Measurements from ENCODE around the gene BCKDHB.

Gene BCKDHB

GRCh38 chr6:80174900-80175572, 68.6 kb downstream of the BCKDHB start:
- H3K9me3 ChIP-seq (ENCODE audit: control insufficient read depth, insufficient read depth, low read length) = no peaks in the 10 kb centered on the region
- no peaks in the 10 kb centered on the region for H3K27me3 ChIP-seq (ENCODE audit: control insufficient read depth, insufficient read depth, low read length)
- H3K27ac ChIP-seq (ENCODE audit: low read length) = no peak overlapping the region
- no peak overlapping the region for H3K4me3 ChIP-seq (ENCODE audit: low read length)
- no CpG with 5 or more reads among the region's 3 CpGs for WGBS (ENCODE audit: insufficient coverage, insufficient read length)
- no peaks in the 10 kb centered on the region for H3K4me1 ChIP-seq (ENCODE audit: control insufficient read depth, insufficient read depth, low read length)
- DNase-seq (ENCODE audit: low read depth, low spot score) = no peak
- no peaks in the 10 kb centered on the region for H3K36me3 ChIP-seq (ENCODE audit: control insufficient read depth, insufficient read depth, low read length)

GRCh38 chr6:80179695-80180094, 73.2 kb downstream of the BCKDHB start:
- Histone ChIP-seq H3K4me1 (ENCODE audit: control insufficient read depth, insufficient read depth, low read length) (no peaks in the 10 kb centered on the region), H3K4me3 (ENCODE audit: low read length) (no peak overlapping the region), H3K27ac (ENCODE audit: low read length) (no peak overlapping the region), H3K9me3 (ENCODE audit: control insufficient read depth, insufficient read depth, low read length) (no peaks in the 10 kb centered on the region), H3K36me3 (ENCODE audit: control insufficient read depth, insufficient read depth, low read length) (no peaks in the 10 kb centered on the region), H3K27me3 (ENCODE audit: control insufficient read depth, insufficient read depth, low read length) (no peaks in the 10 kb centered on the region)
- no peak for DNase-seq (ENCODE audit: low read depth, low spot score)
- WGBS (ENCODE audit: insufficient coverage, insufficient read length) = no CpG with 5 or more reads among the region's 1 CpG

GRCh38 chr6:80181352-80182081, 75.0 kb downstream of the BCKDHB start:
- no peak for DNase-seq (ENCODE audit: low read depth, low spot score)
- Histone ChIP-seq H3K4me1 (ENCODE audit: control insufficient read depth, insufficient read depth, low read length) (no peaks in the 10 kb centered on the region), H3K27ac (ENCODE audit: low read length) (no peak overlapping the region), H3K27me3 (ENCODE audit: control insufficient read depth, insufficient read depth, low read length) (no peaks in the 10 kb centered on the region), H3K36me3 (ENCODE audit: control insufficient read depth, insufficient read depth, low read length) (no peaks in the 10 kb centered on the region), H3K9me3 (ENCODE audit: control insufficient read depth, insufficient read depth, low read length) (no peaks in the 10 kb centered on the region), H3K4me3 (ENCODE audit: low read length) (no peak overlapping the region)
- no CpG with 5 or more reads among the region's 4 CpGs for whole genome bisulfite sequencing (ENCODE audit: insufficient coverage, insufficient read length)

GRCh38 chr6:80182308-80182707, 75.8 kb downstream of the BCKDHB start:
- no peaks in the 10 kb centered on the region for H3K9me3 ChIP-seq (ENCODE audit: control insufficient read depth, insufficient read depth, low read length)
- no peaks in the 10 kb centered on the region for H3K36me3 ChIP-seq (ENCODE audit: control insufficient read depth, insufficient read depth, low read length)
- no peak overlapping the region for H3K4me3 ChIP-seq (ENCODE audit: low read length)
- WGBS (ENCODE audit: insufficient coverage, insufficient read length) = no CpG with 5 or more reads among the region's 1 CpG
- H3K27me3 ChIP-seq (ENCODE audit: control insufficient read depth, insufficient read depth, low read length) = no peaks in the 10 kb centered on the region
- no peak for DNase-seq (ENCODE audit: low read depth, low spot score)
- H3K4me1 ChIP-seq (ENCODE audit: control insufficient read depth, insufficient read depth, low read length) = no peaks in the 10 kb centered on the region
- no peak overlapping the region for H3K27ac ChIP-seq (ENCODE audit: low read length)

GRCh38 chr6:80183019-80183795, 76.7 kb downstream of the BCKDHB start:
- Histone ChIP-seq H3K36me3 (ENCODE audit: control insufficient read depth, insufficient read depth, low read length) (no peaks in the 10 kb centered on the region), H3K4me3 (ENCODE audit: low read length) (no peak overlapping the region), H3K27ac (ENCODE audit: low read length) (no peak overlapping the region), H3K27me3 (ENCODE audit: control insufficient read depth, insufficient read depth, low read length) (no peaks in the 10 kb centered on the region), H3K9me3 (ENCODE audit: control insufficient read depth, insufficient read depth, low read length) (no peaks in the 10 kb centered on the region), H3K4me1 (ENCODE audit: control insufficient read depth, insufficient read depth, low read length) (no peaks in the 10 kb centered on the region)
- no peak for DNase-seq (ENCODE audit: low read depth, low spot score)
- WGBS (ENCODE audit: insufficient coverage, insufficient read length) = no CpG with 5 or more reads among the region's 4 CpGs

GRCh38 chr6:80185492-80185891, 79.0 kb downstream of the BCKDHB start:
- Histone ChIP-seq H3K27me3 (ENCODE audit: control insufficient read depth, insufficient read depth, low read length) (no peaks in the 10 kb centered on the region), H3K36me3 (ENCODE audit: control insufficient read depth, insufficient read depth, low read length) (no peaks in the 10 kb centered on the region), H3K9me3 (ENCODE audit: control insufficient read depth, insufficient read depth, low read length) (no peaks in the 10 kb centered on the region), H3K4me3 (ENCODE audit: low read length) (no peak overlapping the region), H3K27ac (ENCODE audit: low read length) (no peak overlapping the region), H3K4me1 (ENCODE audit: control insufficient read depth, insufficient read depth, low read length) (no peaks in the 10 kb centered on the region)
- no CpG with 5 or more reads among the region's 2 CpGs for WGBS (ENCODE audit: insufficient coverage, insufficient read length)
- DNase-seq (ENCODE audit: low read depth, low spot score) = no peak

GRCh38 chr6:80186082-80186481, 79.6 kb downstream of the BCKDHB start:
- H3K4me3 ChIP-seq (ENCODE audit: low read length) = no peak overlapping the region
- no peak overlapping the region for H3K27ac ChIP-seq (ENCODE audit: low read length)
- H3K36me3 ChIP-seq (ENCODE audit: control insufficient read depth, insufficient read depth, low read length) = no peaks in the 10 kb centered on the region
- DNase-seq (ENCODE audit: low read depth, low spot score) = no peak
- H3K27me3 ChIP-seq (ENCODE audit: control insufficient read depth, insufficient read depth, low read length) = no peaks in the 10 kb centered on the region
- no CpG with 5 or more reads among the region's 7 CpGs for WGBS (ENCODE audit: insufficient coverage, insufficient read length)
- H3K9me3 ChIP-seq (ENCODE audit: control insufficient read depth, insufficient read depth, low read length) = no peaks in the 10 kb centered on the region
- H3K4me1 ChIP-seq (ENCODE audit: control insufficient read depth, insufficient read depth, low read length) = no peaks in the 10 kb centered on the region

- no peak for DNase-seq (ENCODE audit: low read depth, low spot score)
- no peaks in the 10 kb centered on the region for H3K4me1 ChIP-seq (ENCODE audit: control insufficient read depth, insufficient read depth, low read length)
- no peaks in the 10 kb centered on the region for H3K27me3 ChIP-seq (ENCODE audit: control insufficient read depth, insufficient read depth, low read length)
- H3K4me3 ChIP-seq (ENCODE audit: low read length) = no peak overlapping the region
- no peaks in the 10 kb centered on the region for H3K36me3 ChIP-seq (ENCODE audit: control insufficient read depth, insufficient read depth, low read length)
- no peaks in the 10 kb centered on the region for H3K9me3 ChIP-seq (ENCODE audit: control insufficient read depth, insufficient read depth, low read length)
- no peak overlapping the region for H3K27ac ChIP-seq (ENCODE audit: low read length)
- WGBS (ENCODE audit: insufficient coverage, insufficient read length) = no CpG with 5 or more reads among the region's 4 CpGs
These were observed 90.4 kb downstream of the BCKDHB start for GRCh38 chr6:80196906-80197305.

- Histone ChIP-seq H3K9me3 (ENCODE audit: control insufficient read depth, insufficient read depth, low read length) (no peaks in the 10 kb centered on the region), H3K4me1 (ENCODE audit: control insufficient read depth, insufficient read depth, low read length) (no peaks in the 10 kb centered on the region), H3K4me3 (ENCODE audit: low read length) (no peak overlapping the region), H3K27me3 (ENCODE audit: control insufficient read depth, insufficient read depth, low read length) (no peaks in the 10 kb centered on the region), H3K36me3 (ENCODE audit: control insufficient read depth, insufficient read depth, low read length) (no peaks in the 10 kb centered on the region), H3K27ac (ENCODE audit: low read length) (no peak overlapping the region)
- no CpG with 5 or more reads among the region's 1 CpG for WGBS (ENCODE audit: insufficient coverage, insufficient read length)
- no peak for DNase-seq (ENCODE audit: low read depth, low spot score)
These were observed 91.0 kb downstream of the BCKDHB start for GRCh38 chr6:80197474-80197873.

- Histone ChIP-seq H3K9me3 (ENCODE audit: control insufficient read depth, insufficient read depth, low read length) (no peaks in the 10 kb centered on the region), H3K4me1 (ENCODE audit: control insufficient read depth, insufficient read depth, low read length) (no peaks in the 10 kb centered on the region), H3K36me3 (ENCODE audit: control insufficient read depth, insufficient read depth, low read length) (no peaks in the 10 kb centered on the region), H3K27ac (ENCODE audit: low read length) (no peak overlapping the region), H3K4me3 (ENCODE audit: low read length) (no peak overlapping the region), H3K27me3 (ENCODE audit: control insufficient read depth, insufficient read depth, low read length) (no peaks in the 10 kb centered on the region)
- no peak for DNase-seq (ENCODE audit: low read depth, low spot score)
- no CpG with 5 or more reads among the region's 4 CpGs for WGBS (ENCODE audit: insufficient coverage, insufficient read length)
These were observed 91.5 kb downstream of the BCKDHB start for GRCh38 chr6:80197986-80198385.
